GM12801 (cell line): Measurements from ENCODE around the gene RAD54L2.

Experiments
- CTCF ChIP-seq: IDR thresholded peaks from one replicate; pipeline ENCODE4 v1.5.1; 2011; ENCODE audit warnings: control low read depth; ENCODE audit not compliant: insufficient read length; ENCODE audit errors: extremely low read depth

The RAD54L2 gene

GRCh38 chr3:51559411-51559888 lies 20.9 kb downstream of the RAD54L2 start:
- no peak for TF ChIP-seq CTCF

GRCh38 chr3:51559961-51560360 lies 21.4 kb downstream of the RAD54L2 start:
- TF ChIP-seq CTCF, result no peak

DNA sequence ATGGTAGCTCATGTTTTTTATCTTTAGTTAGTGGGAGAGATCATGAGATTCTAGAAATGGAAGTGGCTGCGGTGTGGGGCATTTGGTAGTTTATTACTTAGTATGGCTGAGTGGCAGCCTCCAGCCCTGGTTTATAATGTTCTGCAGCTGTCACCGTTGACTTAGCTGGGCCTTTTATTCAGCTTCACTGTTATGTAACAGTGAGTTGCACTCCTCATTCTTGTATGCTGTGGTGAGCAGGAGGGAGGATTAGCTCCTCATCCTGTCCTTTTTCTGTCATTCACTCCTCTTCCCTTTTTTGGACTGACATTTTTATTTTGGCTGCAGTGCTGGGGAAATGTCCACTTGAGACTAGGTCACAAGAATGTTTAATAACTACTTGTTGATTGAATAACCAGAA lies 29.5 kb downstream of the RAD54L2 start:
- TF ChIP-seq CTCF, result no peak

DNA sequence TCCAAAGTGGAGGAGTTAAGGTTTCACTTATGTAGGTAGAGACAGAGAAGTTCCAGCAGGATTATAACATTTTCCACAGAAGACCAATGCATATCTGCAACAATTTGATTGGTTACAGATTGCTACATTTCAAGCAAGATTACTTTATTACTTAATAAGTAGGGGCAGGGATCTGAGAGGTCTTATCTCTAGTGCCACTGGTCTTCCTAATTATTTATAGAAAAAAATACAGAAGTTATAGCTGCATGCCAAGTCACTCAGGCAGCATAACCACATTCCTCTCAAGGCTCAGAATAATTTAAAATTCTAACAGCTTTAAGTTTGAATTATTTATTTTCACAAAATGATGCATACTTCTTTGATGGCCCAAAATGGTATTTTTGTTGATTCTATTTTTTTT lies 30.5 kb downstream of the RAD54L2 start:
- TF ChIP-seq CTCF, result no peak

DNA sequence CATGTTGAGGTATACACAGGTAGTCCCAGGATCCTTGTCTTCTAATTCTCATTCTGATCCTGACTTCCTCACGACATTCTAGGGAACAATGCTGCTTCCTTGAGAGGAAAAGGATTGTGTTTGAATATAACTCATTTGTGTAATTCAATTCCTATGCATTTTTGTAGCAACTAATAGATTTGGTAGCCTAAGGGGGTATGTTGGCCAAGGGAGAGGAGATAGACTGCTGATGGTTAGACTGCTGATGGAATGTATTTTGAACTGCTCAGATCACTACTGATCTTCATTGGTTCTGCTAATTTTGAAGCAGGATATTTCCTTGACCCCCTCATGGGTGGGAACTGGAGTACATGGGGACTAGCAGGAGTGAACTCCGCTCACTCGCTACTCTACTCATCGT lies 39.7 kb downstream of the RAD54L2 start:
- no peak for TF ChIP-seq CTCF

DNA sequence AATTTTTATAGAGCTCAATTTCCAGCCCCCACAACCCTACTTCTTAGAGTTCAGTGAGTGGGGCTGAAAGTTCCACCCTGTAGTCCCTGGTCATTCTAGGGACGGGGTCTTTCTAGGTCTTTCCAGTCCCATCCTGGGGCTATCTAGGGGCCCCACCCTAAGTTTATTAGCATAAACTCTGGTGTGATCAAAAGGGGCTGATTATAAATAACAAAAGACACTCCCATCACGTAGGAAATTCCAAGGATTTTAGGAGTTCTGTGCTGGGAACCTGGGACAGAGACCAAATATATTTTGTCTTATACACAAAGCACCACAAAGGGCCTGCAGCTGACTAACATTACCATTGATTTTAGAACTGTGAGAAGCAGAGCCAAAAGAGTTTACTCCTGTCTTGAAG lies 41.9 kb downstream of the RAD54L2 start:
- no peak for TF ChIP-seq CTCF

DNA sequence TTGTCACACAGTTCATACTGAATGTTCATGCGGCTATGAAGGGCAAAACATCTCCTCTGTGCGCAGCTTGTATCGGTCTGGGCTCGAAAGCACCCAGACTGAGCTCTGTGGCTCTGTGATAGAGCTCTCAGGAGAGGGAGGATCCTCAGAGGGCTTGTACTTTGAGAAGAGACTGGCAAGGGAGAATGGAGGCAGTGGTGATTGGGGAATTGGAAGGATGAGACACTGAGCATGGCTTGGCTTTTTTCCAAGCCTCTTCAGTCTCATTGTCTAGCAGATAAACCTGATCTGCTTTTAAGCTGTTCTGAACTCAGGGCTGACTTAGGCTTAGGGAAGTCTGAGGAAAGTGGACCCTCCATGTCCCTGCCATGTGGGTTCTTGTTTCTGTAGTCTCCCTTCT lies 43.0 kb downstream of the RAD54L2 start:
- no peak for TF ChIP-seq CTCF

GRCh38 chr3:51585197-51585596 lies 46.7 kb downstream of the RAD54L2 start:
- TF ChIP-seq CTCF, result no peak
